Fibroblast of skin of right biceps (primary cell): Measurements from ENCODE around the gene SLC24A3.

Source experiments
- DNase-seq: peaks from one replicate; pipeline ENCODE4 v3.0.0-alpha.2; 2013

Gene SLC24A3

DNA sequence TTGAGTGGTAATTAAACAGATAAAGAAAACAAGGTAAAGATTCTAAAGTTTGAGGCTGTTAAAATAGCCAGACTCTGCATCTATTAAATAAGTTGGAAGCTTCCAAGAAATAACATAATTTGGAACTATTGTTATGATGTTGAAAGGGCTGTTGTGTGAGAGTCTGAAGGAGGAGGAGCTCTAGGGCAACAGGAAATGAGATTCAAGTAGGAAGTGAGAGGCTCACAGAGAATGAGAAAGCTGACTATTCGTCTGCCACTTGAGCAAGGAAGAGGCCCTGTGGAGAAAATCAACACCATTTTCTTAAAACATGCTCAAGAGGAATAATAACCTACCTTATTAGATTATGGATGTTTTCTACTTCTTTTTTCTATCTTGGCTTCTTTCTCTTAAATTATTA is 185.2 kb downstream of the SLC24A3 start:
- no peak for DNase-seq

DNA sequence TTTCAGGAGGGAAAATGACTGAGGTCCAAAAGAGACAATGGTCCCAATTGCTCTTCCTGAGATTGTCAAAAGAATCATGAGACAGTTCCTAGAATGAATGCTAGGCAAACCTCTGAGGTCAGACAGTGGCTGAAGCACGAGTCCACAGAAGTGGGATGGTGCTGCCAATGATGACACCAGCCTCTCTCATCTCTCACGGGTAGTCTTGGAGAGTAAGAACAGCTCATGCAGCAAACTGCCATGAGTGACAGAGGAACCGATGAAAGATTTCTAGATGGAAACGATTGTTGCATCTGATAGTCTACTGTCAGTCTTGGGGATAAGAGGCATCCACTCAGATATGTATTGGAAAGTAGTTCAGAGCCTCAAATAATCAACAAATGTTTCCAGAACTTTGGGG is 188.7 kb downstream of the SLC24A3 start:
- no peak for DNase-seq

DNA sequence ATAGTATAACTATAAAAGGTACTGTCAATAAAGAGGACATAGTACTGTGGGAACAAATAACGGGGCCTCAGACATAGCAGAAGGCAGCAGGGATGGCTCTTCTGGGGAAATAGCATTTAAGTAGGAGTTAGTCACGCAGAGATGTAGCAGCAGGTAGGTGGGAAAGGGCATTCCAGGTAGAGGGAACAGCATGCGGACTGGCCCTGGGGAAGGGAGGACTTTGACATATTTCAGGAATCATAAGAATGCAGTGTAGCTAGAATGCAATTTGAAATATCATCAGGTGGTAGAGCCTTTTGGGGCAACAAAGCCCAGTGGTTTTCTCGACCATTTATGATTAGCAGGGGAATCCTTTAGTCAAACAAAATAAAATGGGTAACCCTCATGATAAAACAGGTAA is 191.1 kb downstream of the SLC24A3 start:
- no peak for DNase-seq

DNA sequence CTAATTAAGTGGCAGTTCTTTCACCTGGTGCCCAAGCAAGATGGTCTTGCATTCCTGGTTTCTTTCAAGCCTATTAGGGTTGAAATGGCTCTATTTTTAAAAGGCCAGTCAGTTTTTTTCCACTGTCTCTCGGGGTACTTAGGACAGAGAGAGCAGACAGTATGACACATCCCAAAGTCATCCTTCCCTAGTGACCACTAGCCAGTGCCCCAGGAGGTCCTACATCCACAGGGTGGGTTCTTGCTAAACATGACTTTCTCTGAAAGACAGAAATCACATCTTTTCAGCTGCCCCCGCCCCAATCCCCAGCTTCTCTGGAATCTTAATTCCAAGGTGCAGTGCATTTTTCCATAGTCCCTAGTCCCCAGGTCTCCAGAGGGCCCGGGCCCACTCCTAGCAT is 192.4 kb downstream of the SLC24A3 start:
- DNase-seq, result no peak

DNA sequence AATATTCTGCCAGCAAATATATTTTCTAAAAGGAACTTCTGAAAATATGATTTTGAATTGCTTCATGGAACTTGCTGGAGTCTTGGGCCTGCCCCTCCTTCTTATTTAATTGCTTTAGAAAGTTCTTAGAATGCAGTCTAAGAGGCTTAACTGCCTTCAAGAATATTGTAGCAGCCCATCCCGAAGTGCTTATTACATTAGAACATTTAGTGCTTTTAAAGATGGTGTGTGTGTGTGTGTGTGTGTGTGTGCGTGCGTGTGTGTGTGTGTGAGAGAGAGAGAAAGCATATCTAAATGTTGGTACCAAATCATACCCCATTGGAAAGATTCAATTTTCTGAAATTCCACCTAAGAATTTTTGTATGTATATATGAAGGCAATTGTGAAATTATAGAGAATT is 193.5 kb downstream of the SLC24A3 start:
- DNase-seq, result no peak

DNA sequence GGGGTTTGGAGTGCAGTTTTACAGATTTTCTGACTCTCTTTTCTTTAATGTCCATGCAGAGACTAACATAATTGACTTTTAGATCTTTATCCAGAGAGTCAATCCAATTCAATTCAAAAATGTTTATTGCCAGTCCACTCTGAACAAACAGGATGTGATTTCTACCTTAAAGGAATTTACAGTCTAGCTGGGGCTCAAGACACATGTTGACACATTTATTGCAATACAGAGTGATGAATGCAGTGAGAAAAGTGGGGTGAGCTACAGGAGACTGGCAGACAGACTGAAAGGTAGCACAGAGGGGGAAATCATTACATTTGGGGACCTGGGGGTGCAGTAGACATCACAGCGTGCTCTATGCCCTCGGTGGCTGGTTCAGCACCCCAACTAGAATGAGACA is 193.9 kb downstream of the SLC24A3 start:
- DNase-seq, result no peak

DNA sequence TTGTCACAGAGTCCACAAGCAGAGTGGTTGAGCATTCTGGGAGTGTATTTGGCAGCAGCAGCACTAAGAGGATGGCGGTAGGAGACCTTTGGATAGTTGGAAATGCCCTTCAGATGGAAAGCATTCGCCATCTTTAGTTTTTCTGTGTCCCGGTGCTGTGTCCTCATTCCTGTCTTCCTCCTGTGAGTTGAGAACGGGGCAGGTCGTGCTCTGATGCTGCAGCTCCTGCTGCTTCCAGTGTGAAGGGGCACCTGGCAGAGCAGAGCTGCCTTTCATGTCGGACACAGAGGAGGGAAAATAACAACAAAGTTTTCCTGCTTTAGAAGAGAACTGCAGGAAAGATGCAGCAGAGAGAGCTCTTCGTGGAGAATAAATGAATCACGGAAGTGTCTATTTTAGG is 194.8 kb downstream of the SLC24A3 start:
- no peak for DNase-seq

DNA sequence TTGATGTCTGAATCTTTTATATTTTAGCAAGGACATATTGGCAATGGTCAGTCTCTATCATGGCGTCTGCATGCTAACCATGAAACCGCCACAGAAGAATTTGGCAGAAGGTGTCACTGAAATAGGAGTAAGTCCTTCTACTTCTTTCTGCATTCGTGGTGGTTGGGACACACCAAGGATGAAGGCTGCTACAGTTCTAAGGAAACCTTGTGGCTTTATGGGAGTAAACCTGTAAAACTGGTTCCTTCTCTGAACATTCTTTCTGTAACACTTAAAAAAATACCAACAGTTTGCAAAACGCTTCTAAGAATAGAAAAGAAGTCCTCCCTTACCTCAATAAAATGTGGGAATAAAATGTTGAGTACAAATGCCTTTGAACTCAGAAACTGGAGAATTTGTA is 195.3 kb downstream of the SLC24A3 start:
- DNase-seq, result no peak

DNA sequence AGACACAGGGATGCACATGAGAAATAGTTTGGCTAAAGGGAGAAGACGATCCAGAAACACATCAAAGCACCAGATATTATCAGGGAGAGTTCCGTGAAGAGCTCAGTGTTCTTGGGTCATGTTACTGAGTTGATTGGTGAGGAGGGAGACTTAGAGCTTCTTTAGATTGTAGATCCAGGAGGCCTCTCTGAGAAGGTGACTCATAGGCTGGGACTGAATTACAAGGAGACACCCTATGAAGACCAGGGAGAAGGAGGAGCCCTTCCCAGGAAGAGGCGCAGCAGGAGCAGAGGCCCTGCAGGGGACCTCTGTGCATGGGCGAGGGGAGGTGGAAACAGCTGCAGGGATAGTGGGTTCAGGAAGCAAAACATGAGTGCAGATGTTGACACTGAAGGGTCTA is 196.5 kb downstream of the SLC24A3 start:
- no peak for DNase-seq

DNA sequence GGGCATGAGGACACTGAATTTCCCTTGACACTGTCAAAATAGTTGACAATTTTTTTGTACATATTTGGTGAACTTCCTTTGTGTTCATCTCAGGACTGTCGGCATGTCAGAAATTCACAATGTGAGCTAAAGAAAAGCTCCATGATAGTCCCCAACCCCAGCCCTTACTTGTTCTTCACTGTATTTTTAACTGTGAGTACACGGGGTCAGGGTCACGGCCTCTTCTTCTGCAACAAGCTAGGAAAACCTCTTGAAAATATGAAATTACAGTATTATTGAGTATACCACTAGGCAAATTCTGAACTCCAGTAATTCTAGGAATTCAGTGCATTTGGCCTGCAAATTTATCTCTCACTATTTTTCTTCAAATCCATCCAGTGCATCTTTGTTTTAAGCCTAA is 199.4 kb downstream of the SLC24A3 start:
- no peak for DNase-seq

DNA sequence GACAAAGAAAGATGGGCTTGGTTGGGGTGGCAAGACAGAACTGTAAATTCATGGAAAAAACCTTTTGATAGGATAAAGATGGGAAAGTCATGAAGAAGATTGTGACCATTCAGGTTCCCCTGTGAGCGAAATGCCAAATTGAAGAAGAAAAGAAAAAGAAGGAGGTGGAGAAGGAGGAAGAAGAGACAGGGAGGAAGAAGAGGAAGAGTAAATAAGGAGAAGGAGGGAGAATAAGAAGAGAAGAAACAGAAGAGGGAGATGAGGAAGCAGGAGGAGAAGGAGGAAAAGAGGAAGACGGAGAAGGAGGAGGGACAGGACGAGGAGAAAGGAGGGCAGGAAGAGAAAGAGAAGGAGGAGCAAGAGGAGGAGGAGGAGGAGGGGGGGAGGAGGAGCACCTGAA is 199.8 kb downstream of the SLC24A3 start:
- no peak for DNase-seq

DNA sequence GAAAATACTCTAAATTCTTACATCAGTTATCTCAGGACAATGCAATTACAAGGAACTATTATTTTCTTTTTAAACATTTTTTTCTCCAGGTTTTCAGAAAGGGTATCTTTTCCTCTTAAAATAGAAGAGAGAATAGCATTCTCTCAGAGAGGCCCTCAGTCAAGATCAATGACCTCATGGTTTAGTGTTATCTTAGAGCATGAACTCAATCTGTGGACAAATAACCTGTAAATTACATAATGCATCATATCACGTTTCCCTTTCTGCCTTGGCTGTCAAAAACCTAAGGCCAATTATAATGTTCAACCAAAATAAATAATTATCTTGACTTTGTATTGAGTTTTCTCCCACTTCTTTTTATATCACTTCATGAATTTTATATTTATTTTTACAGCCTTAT is 202.2 kb downstream of the SLC24A3 start:
- DNase-seq, result no peak

DNA sequence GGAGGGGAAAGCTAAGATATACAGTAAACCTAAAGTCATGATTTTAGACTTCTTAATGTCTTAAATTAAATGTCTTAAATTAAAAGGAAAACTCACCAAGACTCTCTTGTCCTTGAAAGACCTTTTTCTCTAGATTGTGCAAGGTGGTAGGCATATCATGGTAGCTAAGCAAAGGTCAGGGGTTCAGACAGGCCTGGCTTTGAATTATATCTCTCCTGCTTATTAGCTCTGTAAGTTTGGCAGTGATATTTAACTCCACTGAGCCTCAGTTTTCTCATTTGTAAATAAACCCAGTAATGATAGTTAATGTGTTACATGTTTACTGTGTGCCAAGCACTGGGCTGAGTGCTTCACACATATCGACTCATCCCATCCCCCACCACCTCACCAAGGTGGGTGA is 203.3 kb downstream of the SLC24A3 start:
- no peak for DNase-seq

DNA sequence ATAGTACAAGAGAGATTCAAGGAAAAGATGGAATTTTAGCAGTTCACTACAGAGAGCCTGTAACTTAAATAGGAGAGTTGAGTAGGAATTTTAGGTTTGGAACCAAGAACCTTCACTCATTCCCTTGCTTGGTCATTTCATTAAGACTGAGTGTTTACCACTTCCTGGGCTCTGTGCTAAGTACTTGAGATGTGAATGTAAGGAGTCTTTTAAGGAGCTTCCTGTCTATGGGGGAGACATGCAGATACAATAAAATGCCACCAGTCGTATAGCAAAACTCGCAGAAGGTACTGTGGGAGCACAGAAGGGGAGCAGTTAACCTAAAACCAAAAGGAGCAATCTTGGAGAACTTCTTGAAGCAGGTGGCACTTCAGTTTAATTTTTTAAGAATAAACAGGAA is 204.2 kb downstream of the SLC24A3 start:
- DNase-seq, result no peak

DNA sequence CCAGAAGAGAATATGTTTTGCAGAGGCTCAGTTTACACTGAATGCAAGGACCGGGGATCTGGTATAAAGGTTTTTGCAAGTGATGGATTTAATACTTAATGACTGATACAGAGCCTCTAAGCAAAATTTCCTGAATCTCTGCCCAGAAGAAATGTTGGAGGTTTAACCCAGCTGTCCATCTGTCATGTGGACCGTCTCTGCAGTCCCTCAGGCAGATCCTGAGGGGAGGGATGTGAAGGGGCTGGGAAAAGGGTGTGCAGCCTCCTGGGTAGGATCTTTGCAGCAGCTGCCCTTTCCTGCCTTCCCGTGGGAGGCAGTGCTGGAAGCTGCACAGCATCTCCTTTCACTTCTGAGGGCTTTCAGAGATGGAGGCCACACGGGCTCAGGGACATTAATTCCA is 207.0 kb downstream of the SLC24A3 start:
- DNase-seq, result no peak

DNA sequence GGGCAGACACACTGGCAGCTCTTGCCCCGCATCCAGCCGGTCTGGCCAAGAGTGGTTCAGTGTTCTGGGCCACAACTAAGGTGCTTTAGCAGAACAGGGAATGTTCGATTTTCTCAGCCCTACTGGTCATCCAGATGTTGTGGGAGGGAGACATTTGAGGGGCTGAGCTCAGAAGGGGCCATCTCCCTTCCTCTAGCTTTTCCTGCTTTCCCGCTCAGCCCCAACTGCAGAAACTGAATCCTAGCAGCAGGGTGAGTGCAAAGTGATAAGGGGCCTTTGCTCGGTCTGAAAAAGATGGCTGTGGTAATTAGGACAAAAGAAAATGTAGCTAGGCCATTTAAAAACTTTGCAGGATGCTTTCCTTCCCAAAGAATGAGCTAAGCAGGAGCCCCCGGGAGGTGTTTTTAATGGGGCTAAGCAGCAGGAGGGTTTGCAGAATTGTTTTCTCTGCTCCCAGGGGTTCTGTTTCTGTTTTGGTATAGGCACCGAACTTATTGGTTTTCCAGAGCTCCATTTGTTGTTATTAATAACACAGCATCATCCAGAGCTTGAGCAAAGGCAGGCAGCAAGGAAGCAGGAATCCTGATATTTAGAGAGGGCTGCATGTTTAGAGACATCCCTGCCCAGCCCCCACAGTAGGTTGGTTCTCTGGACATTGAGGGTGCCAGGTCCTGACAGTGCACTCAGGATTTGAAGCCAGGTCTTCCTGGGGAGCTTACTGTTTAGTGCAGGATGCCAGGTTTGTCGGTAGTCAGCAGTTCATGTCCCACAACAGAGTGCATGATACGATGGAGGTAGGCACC is 210.9 kb downstream of the SLC24A3 start:
- DNase-seq, result no peak

DNA sequence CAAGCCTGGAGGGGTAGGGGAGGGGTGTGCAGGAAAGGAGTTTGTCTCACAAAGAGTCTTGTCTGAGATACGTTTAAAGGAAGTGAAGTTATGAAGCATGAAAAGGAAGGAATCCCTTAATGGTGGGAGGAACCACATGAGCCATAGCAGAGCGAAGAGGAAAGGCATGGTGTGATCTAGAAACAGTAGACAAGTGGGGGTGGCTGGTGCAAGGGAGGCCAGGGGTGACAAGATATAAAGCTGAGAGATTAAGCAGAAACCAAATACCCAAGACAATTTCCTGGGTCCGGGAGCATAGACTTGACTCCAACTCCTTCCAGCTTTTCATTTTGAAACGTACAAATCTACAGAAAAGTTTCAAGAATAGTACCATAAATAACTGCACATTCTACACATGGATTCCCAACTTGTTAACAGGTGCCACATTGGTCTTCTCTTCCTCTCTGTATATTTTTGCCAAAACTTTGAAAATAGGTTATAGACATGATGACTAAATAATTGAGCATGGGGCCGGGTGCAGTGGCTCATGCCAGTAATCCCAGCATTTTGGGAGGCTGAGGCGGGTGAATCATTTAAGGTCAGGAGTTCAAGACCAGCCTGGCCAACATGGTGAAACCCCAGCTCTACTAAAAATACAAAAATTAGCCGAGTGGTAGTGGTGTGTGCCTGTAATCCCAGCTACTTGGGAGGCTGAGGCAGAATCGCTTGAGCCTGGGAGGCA is 211.6 kb downstream of the SLC24A3 start:
- DNase-seq, result no peak

DNA sequence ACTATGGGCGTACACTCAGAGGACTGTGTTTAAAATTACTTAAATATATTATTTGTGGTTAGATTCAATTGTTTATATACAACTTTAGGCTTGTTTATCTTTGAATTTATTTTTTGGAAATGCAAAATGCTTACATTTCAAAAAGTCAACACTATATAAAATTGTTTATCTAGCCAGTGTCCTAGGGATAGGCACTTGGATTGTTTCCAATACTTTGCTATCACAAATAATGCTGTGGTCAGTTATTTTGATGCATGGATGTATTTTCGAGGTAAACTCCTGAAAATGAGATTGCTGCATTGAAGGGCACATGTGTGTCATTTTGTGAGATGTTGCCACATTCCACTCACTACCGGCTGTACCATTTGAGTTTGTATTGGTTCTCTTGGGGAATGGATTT is 213.9 kb downstream of the SLC24A3 start:
- DNase-seq, result no peak

DNA sequence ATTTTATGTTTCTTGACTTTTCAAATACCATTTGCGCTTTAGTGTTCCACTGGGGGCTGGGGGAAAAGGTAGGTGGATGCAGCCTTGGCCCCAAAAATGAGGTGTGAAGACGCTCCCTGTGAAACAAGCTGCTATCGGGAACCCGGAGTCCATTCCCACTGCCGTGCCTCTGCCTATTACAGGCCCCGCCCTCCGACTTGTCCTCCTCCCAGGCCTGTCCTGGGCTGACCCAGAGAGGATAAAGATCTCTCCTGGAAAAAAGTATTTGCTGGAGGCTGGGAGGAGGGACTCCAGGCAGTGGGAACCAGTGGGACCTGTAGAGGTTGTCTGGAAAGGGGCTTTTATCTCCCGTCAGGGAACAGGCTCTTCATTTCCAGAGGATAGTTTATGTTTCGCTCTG is 215.0 kb downstream of the SLC24A3 start:
- DNase-seq, result no peak

DNA sequence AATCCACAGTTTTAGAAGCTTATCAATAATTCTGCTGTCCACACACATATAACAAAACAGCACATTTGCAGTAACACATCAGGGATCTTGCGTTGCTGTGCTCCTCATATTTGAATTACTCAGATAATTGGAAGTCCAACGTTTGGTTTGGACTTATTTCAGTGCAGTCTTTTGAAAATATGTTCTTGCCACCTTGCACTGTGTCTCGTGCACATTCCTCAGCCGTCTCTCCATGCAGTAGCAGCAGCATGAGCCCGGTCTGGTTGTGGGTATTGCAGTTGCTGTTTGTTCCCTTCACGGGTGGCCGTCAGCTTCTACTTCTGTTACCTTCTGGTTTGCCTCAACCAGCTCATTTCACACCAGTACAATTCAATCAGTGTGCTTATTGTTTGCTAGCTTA is 215.5 kb downstream of the SLC24A3 start:
- no peak for DNase-seq

DNA sequence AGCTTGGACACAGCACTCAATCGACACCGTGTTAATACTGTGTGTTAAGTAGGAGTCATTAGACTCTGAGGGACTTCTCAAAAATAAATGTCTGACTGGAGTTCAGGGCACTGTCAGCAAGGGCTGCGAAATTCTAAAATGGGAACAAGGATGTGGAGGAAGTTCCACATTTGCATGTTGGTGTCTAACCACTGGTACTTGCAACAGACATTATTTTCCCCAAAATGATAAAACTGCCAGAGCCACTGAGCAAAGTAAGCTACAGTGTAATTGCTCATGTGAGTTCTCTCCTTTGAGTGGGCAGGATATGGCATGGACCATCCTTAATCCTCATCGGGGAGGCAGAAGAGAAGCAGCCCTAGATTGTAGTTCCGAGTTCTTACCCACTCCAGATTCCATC is 215.9 kb downstream of the SLC24A3 start:
- no peak for DNase-seq

DNA sequence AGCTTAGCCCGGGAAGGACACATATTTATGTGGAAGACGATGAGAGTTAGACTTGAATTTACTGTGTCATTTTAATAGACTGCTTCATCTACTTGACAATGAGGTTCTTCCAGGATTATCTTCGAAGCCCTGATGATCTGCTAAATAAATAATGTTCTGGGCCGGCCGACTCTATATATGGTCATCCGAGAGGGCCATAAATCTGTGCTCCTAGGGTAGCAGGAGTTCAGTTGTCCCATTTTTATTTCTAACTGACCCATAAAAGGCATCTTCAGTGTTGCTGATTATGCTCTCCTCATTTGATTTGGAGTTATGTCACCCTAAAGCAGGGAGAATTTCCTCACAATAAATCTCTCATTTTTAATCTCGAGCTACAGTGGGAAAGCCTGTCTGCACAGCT is 217.1 kb downstream of the SLC24A3 start:
- DNase-seq, result no peak

DNA sequence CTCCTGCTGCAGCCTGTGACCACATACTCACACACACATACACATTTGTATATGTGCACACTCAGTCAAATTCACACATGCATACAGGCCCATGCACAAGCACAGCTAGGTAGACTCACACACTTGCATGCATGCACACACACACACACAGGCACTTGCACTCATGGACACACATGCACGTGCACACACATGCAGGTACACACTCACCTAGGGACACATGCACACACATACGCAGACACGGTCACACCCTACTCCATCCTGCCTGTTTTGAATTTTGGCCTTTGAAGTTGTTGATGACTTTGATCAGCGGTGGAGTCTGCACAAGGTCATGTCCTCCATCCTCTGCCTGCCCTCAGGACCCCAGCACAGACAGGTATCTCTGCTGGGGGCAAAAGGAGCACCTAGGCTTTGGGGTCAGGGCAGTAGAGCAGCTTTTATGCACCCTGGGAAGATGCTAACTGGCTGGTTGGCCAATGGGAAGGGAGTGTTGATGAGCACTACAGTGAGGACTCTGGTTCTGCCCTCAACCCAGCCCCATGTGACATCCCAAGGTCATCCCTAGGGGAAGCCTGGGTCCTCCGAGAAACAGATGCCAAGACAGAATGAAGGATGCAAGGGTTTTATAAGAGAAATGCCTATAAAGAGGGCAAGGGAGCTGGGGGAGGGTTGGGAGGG is 218.3 kb downstream of the SLC24A3 start:
- no peak for DNase-seq

DNA sequence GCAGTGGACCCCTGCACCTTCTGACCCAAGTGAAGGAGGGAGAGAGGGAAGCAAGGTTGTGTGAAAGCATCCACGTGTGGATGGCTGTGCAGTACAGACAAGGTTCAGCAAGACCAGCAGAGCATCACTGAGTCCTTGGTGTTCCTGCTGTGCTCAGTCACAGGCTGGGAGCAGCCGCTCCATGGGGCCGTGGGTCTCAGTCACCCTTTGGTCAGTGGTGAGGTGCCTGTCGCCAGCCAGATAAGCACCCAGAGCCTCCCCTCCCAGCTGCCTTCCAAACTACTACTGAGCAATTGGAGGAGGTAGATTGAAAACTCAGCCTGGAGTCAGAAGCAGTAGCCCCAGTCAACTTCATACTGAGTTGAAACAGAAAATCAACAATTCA is 218.9 kb downstream of the SLC24A3 start:
- DNase-seq, result no peak
